GM19240 (cell line): ENCODE measurements around the gene ARHGEF4.

Experiments
- DNase-seq: peaks from one replicate; pipeline ENCODE4 v3.0.0; 2011; ENCODE audit warnings: low spot score; ENCODE audit not compliant: insufficient read length

Gene ARHGEF4, protein sequence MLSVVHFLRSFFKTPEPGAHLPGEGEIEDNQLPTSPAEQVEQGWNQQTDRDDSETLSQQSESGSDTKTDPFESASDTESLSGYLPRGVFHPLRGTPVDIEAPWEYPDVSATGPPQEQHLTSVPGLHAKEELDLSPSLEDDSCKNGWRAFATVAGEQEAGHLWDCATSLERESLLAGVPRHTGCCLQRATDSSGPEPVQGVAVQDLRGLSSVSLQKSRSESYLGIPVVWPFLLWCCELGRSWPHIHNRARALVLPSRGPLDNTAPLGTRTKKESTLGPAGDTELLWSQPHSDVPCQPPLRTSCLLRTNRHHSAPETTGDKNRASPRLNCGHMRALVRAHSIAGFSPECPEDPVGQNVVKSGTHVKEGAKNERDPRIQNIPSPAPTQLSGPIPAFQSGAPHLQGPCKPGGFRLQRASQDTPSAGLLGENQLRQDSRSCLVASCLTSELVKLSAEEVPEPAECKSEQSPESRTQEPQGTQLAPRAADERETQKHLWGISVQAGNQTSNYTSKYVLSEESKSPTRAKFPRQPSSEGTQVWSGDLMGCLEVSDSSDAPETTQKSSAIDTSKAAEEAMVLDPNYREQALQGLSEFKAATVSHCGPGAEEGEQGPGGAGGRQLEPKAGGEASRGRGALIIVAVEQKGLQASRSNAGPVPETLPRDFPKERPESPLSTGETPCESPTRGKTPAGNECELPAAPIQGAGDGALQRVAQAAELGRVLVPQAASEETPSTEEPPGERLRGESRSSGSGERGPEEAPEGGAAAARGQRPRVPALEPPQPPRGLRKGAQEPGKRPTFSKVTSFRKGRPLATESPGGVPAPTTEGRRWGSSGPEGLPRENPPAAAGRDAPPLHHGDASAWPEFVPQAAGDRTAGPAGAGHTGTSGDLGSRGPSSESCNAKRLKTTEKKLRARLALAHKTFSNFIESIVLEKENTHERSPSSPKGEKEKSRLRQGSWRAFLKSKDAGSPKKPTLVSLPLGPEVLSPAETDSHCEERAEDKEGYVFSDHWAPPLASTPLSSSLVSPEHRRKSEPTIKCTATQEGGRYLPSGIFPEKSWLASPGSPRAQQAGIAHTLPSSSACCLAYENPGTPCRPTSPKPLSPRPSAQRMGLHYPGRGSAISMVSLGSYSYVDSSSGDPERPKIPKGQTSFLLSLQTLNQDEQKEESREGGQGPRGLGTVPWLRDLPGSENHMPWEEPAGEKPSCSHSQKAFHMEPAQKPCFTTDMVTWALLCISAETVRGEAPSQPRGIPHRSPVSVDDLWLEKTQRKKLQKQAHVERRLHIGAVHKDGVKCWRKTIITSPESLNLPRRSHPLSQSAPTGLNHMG (N-terminal part only)

DNA sequence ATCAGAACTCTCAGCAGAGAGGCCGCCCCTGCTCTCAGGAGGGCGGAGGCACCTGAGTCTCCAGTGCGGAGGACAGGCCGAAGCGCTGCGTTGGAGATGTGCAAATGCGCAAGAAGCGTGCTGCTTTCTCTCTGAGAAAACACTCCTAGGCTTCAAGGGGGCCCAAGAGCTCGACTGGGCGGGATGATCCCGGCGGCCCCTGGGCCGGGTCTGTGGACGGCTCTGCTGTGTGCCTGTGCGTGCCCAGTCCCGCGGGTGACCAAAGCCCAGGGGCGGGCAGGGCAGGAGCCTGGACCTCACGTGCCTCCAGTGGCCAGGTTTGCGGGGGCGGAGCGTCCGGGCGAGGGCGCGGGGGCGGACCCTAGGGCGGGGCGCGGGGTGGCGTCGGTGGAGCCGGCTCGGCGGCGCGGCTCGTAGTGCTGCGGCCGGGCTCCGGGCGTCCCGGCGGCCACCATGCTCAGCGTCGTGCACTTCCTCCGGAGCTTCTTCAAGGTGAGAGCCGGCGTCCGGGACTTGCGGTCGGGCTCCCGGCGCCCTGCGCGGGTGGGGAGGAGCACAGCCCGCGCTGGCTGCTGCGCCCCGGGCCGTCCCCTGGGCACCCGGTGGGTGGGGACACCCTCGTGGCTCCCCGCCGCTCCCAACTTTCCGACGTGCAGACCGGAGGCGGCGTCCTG lies at the start of gene ARHGEF4:
TSS of gene ARHGEF4 (plus strand) at position 414 of the 674 bp plus-strand sequence. CDS start at position 454, 40 bp downstream.
- DNase-seq = no peak

DNA sequence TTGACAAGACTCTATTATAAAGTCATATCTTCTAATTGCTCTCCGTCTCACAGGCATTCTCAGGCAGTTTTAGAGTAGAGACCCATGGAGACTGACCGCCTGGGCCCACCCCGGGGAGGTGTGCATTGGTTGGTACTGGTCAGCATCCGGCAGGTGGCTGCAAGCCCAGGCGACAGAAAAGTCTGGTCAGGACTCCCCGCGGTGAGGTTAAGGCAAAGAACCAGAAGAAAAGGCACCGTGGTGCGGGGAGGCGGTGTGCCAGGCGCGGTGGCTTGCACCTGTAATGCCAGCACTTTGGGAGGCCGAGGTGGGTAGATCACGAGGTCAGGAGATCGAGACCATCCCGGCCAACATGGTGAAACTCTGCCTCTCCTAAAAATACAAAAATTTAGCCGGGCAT lies 48.9 kb upstream of the ARHGEF4 start:
- no peak for DNase-seq

DNA sequence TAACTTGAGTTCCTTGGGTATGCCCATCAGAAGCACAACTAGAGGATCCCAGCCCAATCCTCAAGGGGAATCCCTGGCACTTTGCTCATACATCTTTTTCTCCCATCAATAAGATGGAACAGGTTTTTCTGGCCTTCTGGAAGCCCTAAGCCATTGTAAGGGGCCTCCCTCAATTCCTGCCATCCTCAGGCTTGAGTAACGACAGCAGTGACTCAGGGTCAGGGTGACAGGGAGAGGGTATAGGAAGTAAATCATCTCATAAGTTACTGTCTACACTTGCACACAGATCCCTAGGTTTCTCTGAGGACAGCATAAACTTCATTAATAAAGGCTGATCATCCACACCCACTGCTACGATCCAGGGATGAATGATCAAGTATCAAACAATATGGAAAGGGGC lies 46.4 kb upstream of the ARHGEF4 start:
- DNase-seq = no peak

DNA sequence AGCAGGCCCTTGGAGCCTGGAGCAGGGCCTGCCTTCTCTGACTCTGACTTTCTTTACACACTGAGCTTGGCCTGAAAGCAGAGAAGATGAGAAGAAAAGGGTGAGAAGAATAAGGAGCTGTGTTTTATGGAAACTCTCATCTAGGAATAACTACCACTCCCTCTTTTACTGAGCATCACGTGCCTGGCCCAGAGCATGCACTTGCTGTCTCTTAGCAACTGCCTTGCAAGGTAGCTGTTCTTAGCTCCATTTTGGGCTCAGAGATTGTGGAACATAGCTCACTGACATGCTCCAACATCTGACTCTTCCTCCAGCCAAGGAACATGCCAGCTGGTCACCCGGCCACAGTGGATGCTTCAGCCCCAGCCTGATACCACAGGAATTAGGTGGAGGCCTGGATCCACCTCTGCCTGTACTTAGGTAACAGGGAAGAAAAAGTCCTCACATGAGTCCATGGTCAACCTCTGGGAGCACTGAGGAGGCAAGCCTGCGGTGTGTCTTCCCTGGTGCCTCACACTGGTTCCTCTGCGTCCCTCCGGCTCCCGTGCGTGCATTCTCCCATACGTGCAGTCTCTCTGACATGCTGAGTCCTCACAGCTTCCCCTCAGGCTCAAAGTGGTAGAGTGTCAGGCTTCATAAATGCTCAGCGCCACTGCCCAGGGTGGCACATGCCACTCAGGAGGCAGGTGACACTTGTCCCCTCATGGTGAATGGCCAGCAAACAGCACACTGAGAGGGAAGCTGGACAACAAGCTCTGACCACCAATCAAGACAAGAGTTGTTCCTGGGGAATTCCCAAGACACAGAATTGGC lies 45.7 kb upstream of the ARHGEF4 start:
- no peak for DNase-seq

DNA sequence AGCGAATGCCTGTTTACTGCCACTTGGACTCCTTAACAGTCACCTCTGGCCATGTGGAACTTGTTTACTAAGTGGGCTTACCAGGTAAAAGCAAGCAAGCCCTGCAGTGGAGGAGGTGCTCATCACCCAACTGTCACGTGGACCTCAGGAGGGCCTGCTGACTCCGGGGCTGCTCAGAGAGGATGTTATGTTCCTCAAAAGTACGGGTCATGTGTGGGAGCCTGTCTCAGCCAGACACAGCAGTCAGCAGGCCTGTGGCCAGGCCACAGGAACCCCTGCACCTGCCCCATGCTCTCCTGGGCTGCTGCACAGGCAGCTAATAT lies 45.1 kb upstream of the ARHGEF4 start:
- no peak for DNase-seq

DNA sequence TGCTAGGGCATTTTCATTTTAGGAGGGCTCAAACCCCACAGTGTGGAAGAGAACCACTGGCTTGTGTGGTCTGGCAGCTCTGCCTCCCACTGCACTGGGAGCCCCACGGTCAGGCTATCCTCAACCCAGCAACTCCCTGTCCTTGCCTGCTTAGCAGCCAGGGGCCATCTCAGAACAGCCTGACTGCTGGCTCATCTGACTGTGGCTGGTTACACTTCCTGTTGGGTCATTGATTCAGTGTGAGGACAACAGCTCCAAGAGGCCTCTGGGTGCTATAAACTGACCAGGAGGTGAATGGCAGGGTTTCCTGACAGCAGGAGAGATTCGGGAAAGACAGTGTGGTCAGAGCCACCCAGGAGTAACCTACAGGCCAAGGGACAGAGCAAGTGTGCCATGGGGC lies 41.3 kb upstream of the ARHGEF4 start:
- DNase-seq = no peak

DNA sequence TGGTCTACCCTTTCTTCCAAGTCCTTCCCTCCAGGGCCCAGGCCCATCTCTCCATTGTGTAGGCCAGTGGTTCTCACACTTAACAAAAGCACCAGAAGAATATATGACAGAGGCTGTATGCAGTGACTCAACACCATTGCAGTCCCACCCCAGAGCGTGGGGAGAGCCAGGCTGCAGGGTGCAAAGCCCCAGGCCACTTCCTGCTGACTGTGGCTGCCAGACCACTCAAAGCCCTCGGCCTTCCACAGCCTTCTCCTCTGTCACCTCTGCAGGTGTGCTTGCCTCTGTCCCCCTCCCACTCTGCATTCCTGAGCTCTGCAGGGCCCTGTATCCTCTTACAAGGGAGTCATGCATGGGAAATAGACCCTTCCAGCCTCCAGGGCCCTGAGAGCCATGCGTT lies 40.4 kb upstream of the ARHGEF4 start:
- DNase-seq = no peak

DNA sequence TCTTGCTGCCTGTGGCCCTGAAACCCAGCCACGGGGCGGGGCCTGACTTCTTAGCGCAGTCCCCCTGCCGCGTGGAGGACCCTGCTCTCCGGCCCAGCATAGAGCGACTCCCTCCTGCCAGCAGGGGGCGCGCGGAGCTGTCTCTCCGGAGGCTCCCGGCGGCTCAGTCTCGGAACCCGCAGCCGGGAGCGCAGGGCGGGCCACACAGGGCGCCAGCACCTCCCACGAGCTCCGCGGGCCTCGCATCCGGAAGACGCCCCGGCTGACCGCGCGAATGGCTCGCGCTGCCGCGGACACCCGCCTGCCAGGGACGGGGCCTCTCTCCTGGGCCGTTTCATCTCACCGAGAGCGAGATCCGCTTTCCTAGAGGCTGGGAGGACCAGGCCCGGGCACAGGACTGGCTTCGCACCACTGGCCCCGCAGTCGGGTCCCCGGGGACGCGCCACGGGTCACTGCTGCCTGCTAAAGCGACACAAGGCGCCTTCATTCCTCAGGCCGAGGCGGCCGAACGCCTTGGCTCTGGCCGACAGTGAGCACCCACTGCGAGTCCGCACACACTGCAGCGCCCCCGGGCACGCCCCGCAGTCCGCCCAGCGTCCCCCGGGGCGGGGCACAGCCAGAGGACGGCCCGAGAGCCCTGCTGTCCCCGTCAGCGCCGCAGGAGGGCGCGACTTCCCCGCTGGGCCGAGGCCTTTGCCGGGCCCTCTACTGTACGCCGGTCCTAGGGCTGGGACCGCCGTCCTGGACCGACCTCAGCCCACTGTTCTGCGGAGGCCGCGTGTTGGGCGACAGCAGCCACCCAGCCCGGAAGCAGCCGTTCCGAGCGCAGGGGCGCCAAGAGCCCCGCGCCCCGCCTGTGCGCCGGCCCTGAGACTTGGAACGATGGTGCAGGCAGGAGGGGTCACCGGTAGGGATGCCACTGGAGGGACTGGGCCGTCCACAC lies 39.0 kb upstream of the ARHGEF4 start:
- peak; percentile 78 for DNase-seq

DNA sequence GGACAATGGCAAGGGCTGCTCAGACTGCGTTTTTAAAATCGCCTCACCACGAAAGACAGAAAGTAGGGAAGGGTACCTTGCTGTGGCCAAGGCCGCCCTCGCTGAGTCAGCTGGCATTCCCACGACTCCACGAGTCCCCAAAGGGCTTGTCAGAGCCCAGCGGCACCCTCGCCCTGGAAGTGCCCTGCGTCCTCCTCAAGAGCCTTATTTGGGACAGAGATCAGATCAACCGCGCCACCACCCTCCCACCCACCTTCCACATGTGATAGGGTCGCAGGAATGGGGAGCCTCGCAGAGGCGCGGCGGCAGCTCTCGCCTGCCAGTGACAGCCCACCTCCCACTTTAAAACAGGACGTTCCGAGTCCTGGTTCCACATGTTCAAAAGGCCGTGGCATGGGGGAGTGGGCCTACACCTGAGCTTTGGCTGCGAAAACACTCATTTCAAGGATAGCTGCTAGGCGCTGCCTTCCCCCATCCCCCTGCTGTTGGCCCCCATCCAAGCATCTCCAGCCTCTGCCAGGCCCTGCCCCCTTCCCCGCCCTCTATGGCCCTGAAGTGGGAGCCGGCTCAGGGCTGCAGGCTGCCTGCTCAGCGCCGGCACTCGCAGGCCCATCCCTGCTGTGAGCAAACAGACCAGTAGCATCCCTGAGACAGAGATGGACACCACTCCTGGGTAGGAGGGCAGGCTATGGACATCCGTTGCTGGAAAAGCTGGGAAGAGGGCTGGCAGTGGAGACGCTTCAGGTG lies 38.1 kb upstream of the ARHGEF4 start:
- no peak for DNase-seq

DNA sequence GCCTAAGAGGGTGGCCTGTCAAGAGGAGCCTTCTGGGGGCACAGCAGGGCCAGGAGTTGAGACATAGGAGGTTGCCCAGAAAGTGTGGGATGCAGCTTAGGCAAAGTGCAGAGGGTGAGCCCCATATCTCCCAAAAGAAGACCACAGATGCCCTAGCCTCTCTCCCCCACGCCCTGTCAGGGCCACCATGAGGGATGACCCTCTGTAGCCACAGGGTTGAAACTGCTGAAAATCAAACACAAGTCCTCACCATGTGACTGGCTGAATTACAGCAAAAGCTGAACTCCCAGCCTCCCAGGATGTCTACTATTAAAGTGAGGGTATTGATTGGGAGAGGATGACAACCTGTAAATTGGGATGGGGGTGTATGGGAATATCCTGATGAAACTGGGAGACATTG lies 37.4 kb upstream of the ARHGEF4 start:
- no peak for DNase-seq

DNA sequence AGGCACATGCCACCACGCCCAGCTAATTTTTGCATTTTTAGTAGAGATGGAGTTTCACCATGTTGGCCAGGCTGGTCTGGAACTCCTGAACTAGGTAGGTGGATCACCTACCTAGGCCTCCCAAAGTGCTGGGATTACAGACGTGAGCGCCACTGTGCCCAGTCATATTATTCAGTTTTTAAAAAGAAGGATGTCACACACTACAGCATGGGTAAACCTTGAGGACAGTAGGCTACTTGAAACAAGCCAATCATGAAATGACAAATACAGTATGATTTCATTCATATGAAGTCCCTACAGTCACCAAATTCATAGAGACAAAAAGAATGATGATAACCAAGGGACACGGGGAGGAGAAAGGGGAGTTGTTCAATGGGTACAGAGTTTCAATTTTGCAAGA lies 31.1 kb upstream of the ARHGEF4 start:
- DNase-seq = no peak

DNA sequence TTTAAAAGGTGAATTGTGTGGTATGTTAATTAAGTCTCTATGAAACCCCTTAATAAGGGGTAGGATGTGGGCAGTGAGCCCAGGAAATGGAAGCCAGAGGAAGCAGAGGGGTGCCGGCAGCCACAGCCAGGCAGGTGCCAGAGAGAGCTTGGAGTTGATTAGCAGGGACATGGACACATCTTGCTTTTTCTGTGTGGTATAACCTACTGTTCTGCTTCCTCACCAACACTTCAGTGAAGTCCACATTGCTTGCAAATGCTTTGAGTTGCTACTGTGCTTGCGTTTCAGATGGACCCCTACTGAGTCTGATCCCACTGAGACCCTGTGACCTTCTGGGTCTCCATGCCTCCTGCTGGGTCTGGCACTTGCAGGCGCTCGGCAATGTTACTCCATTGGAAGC lies 30.3 kb upstream of the ARHGEF4 start:
- no peak for DNase-seq

DNA sequence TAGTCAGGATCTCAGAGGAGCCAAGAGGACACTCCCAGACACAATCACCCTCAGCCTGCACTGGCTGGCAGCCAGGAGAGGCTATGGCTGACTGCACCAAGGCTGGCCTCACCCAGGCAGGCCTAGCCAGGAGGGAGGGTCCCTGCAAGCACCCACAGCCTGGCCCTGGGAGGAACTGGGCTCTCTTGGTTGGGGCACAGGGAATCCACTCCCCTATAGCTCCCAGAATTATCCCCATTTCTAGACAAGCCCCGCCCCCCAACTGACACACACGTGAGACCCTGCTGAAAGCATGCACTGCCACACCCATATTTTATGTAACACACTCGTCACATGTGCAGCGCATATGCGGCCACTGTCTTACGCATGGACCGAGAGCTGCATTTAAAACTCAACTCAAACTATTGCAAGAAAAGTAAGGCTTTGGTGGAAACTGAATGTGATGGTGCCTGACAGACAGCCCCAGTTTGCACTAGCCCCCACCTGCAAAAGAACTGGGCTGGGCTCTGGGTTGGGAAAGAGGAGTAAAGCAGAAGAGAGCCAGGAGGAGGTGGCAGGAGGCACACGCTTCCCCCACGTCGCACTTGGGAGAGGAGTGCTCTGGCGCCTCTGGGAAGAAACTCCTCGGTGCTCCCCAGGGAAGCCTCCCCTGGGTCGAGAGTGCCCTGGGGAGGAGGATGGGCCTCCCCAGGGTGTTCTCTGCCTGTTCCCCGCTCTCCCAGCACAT lies 28.9 kb upstream of the ARHGEF4 start:
- DNase-seq = no peak

DNA sequence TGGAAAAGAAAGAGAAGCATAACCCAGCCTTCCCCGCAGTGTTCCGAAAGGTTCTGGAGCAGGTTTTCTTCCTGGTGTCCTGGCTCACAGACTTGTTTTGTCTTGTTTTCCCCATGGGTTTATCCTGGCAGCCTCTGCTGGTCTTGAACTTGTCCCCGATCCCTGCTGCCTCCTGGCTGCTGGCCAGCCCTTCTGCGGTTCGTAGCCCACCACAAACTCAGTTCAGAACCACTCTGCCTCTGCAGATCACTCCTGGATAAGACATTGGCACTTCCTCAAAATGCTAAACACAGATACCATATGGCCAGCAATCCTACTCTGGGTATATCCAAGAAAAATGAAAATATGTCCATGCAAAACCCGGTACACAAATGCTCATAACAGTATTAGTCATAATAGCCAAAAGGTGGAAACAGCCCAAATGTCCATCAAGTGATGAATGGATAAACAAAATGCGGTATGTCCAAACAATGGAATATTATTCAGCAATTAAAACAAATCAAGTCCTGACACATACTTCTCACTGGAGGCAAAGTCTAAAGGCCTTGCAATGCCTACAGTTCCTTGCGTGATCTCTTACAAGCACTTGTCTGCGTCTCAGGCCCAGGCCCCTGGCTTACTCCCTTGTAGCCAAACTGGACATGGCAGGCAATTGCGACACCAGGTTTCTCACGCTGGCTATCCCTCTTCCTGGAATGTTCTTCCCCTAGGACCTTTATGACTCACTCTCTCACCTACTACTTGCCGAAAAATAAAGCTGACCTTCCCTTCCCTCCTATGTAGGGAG lies 28.0 kb upstream of the ARHGEF4 start:
- no peak for DNase-seq

DNA sequence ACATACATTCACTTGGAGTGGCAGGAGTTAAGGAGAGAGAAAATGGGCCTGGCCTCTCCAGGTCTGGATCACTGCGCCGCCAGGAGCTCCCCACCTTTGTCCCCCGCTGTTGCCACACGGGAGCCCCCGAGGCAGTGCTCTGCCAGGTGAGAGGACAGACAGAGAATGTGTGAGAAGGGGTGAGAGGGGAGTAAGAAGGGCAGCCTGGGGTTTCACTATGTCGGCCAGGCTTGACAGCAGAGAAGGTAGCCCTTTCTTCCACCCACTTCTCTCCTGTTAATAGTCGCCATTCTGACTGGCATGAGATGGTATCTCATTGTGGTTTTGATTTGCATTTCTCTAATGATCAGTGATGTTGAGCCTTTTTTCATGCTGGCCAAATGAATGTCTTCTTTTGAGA lies 26.2 kb upstream of the ARHGEF4 start:
- DNase-seq = no peak

DNA sequence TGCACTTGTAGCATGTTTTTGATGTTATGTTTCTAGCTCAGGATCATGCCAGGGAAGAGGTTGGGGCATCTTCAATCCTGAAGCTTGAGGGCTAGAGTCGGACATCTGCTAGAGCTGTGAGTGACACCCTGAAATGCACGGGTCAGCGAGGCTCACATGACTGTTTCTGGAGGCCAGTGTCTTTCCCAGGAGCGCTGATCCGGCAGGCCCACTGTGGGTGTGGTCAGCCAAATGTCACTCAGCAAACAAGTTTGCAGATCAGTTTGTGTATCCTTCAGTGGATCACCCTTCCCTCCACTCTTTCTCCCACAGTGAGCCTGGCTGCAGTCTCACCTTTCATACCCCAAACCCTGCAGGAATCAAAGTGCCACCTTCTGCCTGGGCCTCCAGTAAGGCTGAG lies 23.0 kb upstream of the ARHGEF4 start:
- no peak for DNase-seq
